IMR-90 (cell line): ENCODE data around the gene PHLDB1. TPM values are rescaled to one million over a fixed set of nuclear protein-coding genes. Genes with fewer than 3 reads are reported as not detected.

Experiments used
- ATAC-seq: fragments of 200-7000 bp; cut with Tn5 transposase; 2 replicates; pipeline ENCODE4 v1.9.1; 2020; ENCODE audit warnings: low read depth, mild to moderate bottlenecking, moderate library complexity
- BruUV-seq: library from RNA; stranded (reverse); fragments of 400-500 nt; replicated peaks from 2 replicates; lab custom pipeline; 2021; lab: Mats Ljungman, UMichigan
- CTCF ChIA-PET: fragments of 300-600 bp; formaldehyde crosslinking; extraction: SDS; loops from one replicate; lab custom pipeline; 2021; ENCODE audit warnings: antibody characterized with exemption; lab: Yijun Ruan, JAX
- POLR2A ChIA-PET: fragments of 300-600 bp; sonication (Branson Sonifier 250); formaldehyde crosslinking; loops from one replicate; lab custom pipeline; 2022; ENCODE audit warnings: antibody characterized with exemption; ENCODE audit not compliant: unreplicated experiment; lab: Charles Lee
- DNase-seq: peaks from one replicate; pipeline ENCODE4 v3.0.0; 2013
- H2AFZ ChIP-seq: replicated peaks from 2 replicates; pipeline ENCODE3; 2013; ENCODE audit warnings: low read length, mild to moderate bottlenecking; ENCODE audit not compliant: poor library complexity
- H2AK5ac ChIP-seq: 2 replicates; pipeline ENCODE4 v1.6.1; 2013; ENCODE audit warnings: low read depth, low read length, inconsistent platforms
- H2AK9ac ChIP-seq: replicated peaks from 2 replicates; pipeline ENCODE3; 2013; ENCODE audit warnings: mild to moderate bottlenecking, low read depth, low read length, moderate library complexity; ENCODE audit not compliant: poor library complexity
- H2BK120ac ChIP-seq: 2 replicates; pipeline ENCODE4 v1.6.1; 2013; ENCODE audit warnings: low read depth, low read length, inconsistent platforms
- H2BK15ac ChIP-seq: 3 replicates; pipeline ENCODE4 v1.6.1; 2013; ENCODE audit warnings: low read depth, low read length, inconsistent platforms
- H2BK20ac ChIP-seq: 2 replicates; pipeline ENCODE4 v1.6.1; 2013; ENCODE audit warnings: low read depth, mild to moderate bottlenecking, inconsistent platforms, low read length, moderate library complexity
- H2BK5ac ChIP-seq: 2 replicates; pipeline ENCODE4 v1.6.1; 2013; ENCODE audit warnings: mild to moderate bottlenecking, low read depth, low read length, inconsistent platforms; ENCODE audit not compliant: poor library complexity, severe bottlenecking
- H3K14ac ChIP-seq: replicated peaks from 2 replicates; pipeline ENCODE4 v1.6.1; 2013; ENCODE audit warnings: low read depth, low read length, inconsistent platforms
- H3K18ac ChIP-seq: 2 replicates; pipeline ENCODE4 v1.6.1; 2013; ENCODE audit warnings: low read depth, low read length, control low read depth
- H3K23ac ChIP-seq: 2 replicates; pipeline ENCODE4 v1.6.1; 2013; ENCODE audit warnings: low read depth, low read length, inconsistent platforms
- H3K27ac ChIP-seq: 2 replicates; pipeline ENCODE4 v1.5.1; 2013; ENCODE audit warnings: mild to moderate bottlenecking, control low read depth, low read length; ENCODE audit not compliant: insufficient read depth
- H3K27me3 ChIP-seq: 2 replicates; pipeline ENCODE4 v1.6.1; 2013; ENCODE audit warnings: low read length; ENCODE audit not compliant: control insufficient read depth, insufficient read depth
- H3K36me3 ChIP-seq: 2 replicates; pipeline ENCODE4 v1.6.1; 2013; ENCODE audit warnings: low read length, mixed read lengths; ENCODE audit not compliant: control insufficient read depth, insufficient read depth
- H3K4ac ChIP-seq: 2 replicates; pipeline ENCODE4 v1.6.1; 2013; ENCODE audit warnings: low read depth, low read length, inconsistent platforms
- H3K4me1 ChIP-seq: 2 replicates; pipeline ENCODE4 v1.6.1; 2013; ENCODE audit warnings: low read length, mixed read lengths; ENCODE audit not compliant: control insufficient read depth, insufficient read depth
- H3K4me2 ChIP-seq: 2 replicates; pipeline ENCODE4 v1.6.1; 2013; ENCODE audit warnings: low read depth, mild to moderate bottlenecking, control low read depth, low read length, moderate library complexity
- H3K4me3 ChIP-seq: 2 replicates; pipeline ENCODE4 v1.5.1; 2013; ENCODE audit warnings: low read depth, mild to moderate bottlenecking, control low read depth, low read length, moderate library complexity; ENCODE audit not compliant: insufficient read depth
- H3K56ac ChIP-seq: 2 replicates; pipeline ENCODE4 v1.6.1; 2013; ENCODE audit warnings: low read length, inconsistent platforms; ENCODE audit not compliant: insufficient read depth; ENCODE audit errors: extremely low read depth
- H3K79me1 ChIP-seq, 2 experiments: 2 replicates each; pipeline ENCODE4 v1.6.1; 2013; ENCODE audit warnings: low read length in 2 of 2, inconsistent platforms in 1 of 2, low read depth in 1 of 2
- H3K9ac ChIP-seq: 2 replicates; pipeline ENCODE4 v1.6.1; 2013; ENCODE audit warnings: low read depth, low read length, control low read depth
- H3K9me1 ChIP-seq: 2 replicates; pipeline ENCODE4 v1.6.1; 2013; ENCODE audit warnings: low read length, inconsistent platforms; ENCODE audit not compliant: insufficient read depth
- H3K9me3 ChIP-seq: 2 replicates; pipeline ENCODE4 v1.6.1; 2013; ENCODE audit warnings: low read length; ENCODE audit not compliant: control insufficient read depth, insufficient read depth
- H4K20me1 ChIP-seq: 2 replicates; pipeline ENCODE4 v1.6.1; 2013; ENCODE audit warnings: low read length, inconsistent platforms; ENCODE audit not compliant: insufficient read depth
- H4K5ac ChIP-seq: 2 replicates; pipeline ENCODE4 v1.6.1; 2013; ENCODE audit warnings: mild to moderate bottlenecking, low read depth, low read length, control low read depth
- H4K8ac ChIP-seq, 2 experiments: 2 replicates each; pipeline ENCODE4 v1.6.1; 2013; ENCODE audit warnings: low read depth in 2 of 2, low read length in 2 of 2, control low read depth in 1 of 2, inconsistent platforms in 1 of 2
- H4K91ac ChIP-seq: 2 replicates; pipeline ENCODE4 v1.6.1; 2013; ENCODE audit warnings: low read depth, low read length, inconsistent platforms; ENCODE audit not compliant: insufficient read depth
- CHD1 ChIP-seq: IDR thresholded peaks from 2 replicates; pipeline ENCODE4 v1.6.1; 2012; ENCODE audit warnings: low read depth, low read length, improper control_type of control experiment
- MXI1 ChIP-seq: IDR thresholded peaks from 2 replicates; pipeline ENCODE4 v1.6.1; 2012; ENCODE audit warnings: low read depth, mild to moderate bottlenecking, low read length, moderate library complexity, borderline replicate concordance
- NFE2L2 ChIP-seq: fragments of 150-350 bp; IDR thresholded peaks from 2 replicates; pipeline ENCODE4 v1.6.1; 2016; ENCODE audit warnings: low read depth, mild to moderate bottlenecking, low read length
- WGBS, 2 experiments: methylation state at CpG; one replicate each; pipeline versions ENCODE4 v1.1.5 to v1.1.7; 2013; ENCODE audit warnings: missing lambda C conversion rate in 2 of 2; ENCODE audit not compliant: insufficient read length in 1 of 2; ENCODE audit errors: extremely low coverage in 2 of 2; 5-methylcytosine and 5-hydroxymethylcytosine counted together
- dilution Hi-C: fragments of 300-500 bp; cut with HindIII; formaldehyde crosslinking; loops from one replicate; pipeline ENCODE4 v1.14.3; 2018; ENCODE audit warnings: low sequenced_read_pairs; ENCODE audit not compliant: unreplicated experiment
- in situ Hi-C: fragments of 300-500 bp; cut with MboI; formaldehyde crosslinking; loops from 3 replicates; pipeline ENCODE4 v1.14.3; 2019; ENCODE audit warnings: low sequenced_read_pairs, inconsistent platforms, mixed read lengths
- intact Hi-C: fragments of 100-400 bp; cut with micrococcal nuclease; formaldehyde crosslinking; loops from 2 replicates; pipeline ENCODE4 v1.10.0; 2022
- polyA plus RNA-seq, 3 experiments: library from polyadenylated mRNA; depleted of rRNA; stranded (reverse); fragments of >200 nt; gene quantifications; 2 replicates each; pipeline ENCODE4 v1.2.3, GENCODE V29; 2012; ENCODE audit warnings: low replicate concordance in 1 of 3
- total RNA-seq: library from RNA; depleted of rRNA; stranded (reverse); fragments of >200 nt; gene quantifications from 2 replicates; pipeline ENCODE4 v1.2.3, GENCODE V29; 2012

Gene PHLDB1
- total and polyA plus RNA-seq, 2 of the 4 experiments (the other 2 are of a cell fraction): 40.0 to 90.4 TPM

GRCh38 chr11:118677977-118678376, 70.6 kb downstream of the PHLDB1 start:
- Histone ChIP-seq H3K4ac (no peak overlapping the region), H2BK120ac (no peak overlapping the region), H3K4me3 (no peak overlapping the region), H2AFZ (no peak overlapping the region), H4K8ac (no peak overlapping the region), H3K4me2 (no peak overlapping the region), H3K27ac (no peak overlapping the region), H3K14ac (no peak overlapping the region), H3K9me3 (no peaks in the 10 kb centered on the region), H3K79me1 (no peaks in the 10 kb centered on the region), H2BK20ac (no peak overlapping the region), H3K9ac (no peak overlapping the region), H3K56ac (no peak overlapping the region), H4K91ac (no peak overlapping the region), H2AK5ac (no peak overlapping the region), H2BK5ac (no peak overlapping the region), H3K27me3 (peaks cover 7% of the 10 kb centered on the region), H2BK15ac (no peak overlapping the region), H3K18ac (no peak overlapping the region), H4K5ac (no peak overlapping the region), H3K23ac (no peak overlapping the region), H4K20me1 (no peaks in the 10 kb centered on the region), H3K9me1 (no peaks in the 10 kb centered on the region; the same call in 1 of the 2 replicates), H3K36me3 (no peaks in the 10 kb centered on the region), H2AK9ac (no peak overlapping the region), H3K4me1 (no peaks in the 10 kb centered on the region; the same call in 1 of the 2 replicates)
- CTCF ChIA-PET: no interaction called here
- ATAC-seq: no peak
- WGBS, 2 experiments: 100% methylated on average over 1 of the region's 6 CpGs; no CpG with 5 or more reads in 1 of the 2 experiments
- TF ChIP-seq MXI1: no peak
- no peak for TF ChIP-seq NFE2L2
- no peak for TF ChIP-seq CHD1
- intact Hi-C loops: no loop called here
- dilution Hi-C loops: no loop called here
- no TSS peak for BruUV-seq
- no peak for DNase-seq
- in situ Hi-C loops: no loop called here
- POLR2A ChIA-PET: no interaction called here
